PC-3 (cell line): ENCODE data around the gene HDGF.

ENCODE experiments used
- EZH2 ChIP-seq: fragments of 300-600 bp; sonication (generic); IDR thresholded peaks from one replicate; pipeline ENCODE4 v1.6.1; 2017; ENCODE audit warnings: antibody characterized with exemption, mild to moderate bottlenecking, low read length; ENCODE audit not compliant: unreplicated experiment
- TF ChIP-seq, protein P1 (sequence below): fragments of 300-600 bp; sonication (generic); conservative IDR thresholded peaks from 2 replicates; pipeline ENCODE4 v1.5.1; 2017; ENCODE audit warnings: antibody characterized with exemption, low read depth, mild to moderate bottlenecking, low read length

DNA sequence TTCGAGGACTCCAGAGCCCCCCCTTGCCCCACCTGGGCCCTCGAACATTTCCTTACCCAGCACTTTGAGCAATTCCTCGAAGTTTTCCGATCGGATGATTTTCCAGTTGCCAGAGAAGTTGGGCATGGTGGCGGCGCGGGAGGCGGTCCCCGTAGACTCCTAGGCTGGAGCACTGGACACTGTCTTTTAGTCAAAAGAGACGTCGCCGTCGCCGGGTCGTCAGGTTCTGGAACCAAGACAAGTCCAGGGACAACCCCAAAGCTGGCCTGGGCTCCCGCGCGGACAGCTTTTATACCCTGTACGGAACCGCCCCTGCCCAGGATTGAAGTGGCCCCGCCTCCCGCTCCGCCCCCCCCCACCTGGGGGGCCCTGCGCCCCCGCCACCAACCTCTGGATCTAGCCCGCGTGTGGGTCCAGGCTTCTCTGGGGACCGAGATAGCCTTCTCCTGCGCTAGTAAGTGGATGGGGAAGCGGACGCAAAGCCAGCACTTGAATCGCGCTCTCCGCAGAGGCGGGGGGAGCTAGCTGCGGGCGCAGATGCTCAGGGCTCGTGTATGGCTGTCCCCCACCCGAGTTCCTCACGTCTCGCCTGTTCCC lies 46.1 kb downstream of the HDGF start, which contains the start of gene CRABP2:
- no peak for TF ChIP-seq EZH2
- TF ChIP-seq, protein P1, sequence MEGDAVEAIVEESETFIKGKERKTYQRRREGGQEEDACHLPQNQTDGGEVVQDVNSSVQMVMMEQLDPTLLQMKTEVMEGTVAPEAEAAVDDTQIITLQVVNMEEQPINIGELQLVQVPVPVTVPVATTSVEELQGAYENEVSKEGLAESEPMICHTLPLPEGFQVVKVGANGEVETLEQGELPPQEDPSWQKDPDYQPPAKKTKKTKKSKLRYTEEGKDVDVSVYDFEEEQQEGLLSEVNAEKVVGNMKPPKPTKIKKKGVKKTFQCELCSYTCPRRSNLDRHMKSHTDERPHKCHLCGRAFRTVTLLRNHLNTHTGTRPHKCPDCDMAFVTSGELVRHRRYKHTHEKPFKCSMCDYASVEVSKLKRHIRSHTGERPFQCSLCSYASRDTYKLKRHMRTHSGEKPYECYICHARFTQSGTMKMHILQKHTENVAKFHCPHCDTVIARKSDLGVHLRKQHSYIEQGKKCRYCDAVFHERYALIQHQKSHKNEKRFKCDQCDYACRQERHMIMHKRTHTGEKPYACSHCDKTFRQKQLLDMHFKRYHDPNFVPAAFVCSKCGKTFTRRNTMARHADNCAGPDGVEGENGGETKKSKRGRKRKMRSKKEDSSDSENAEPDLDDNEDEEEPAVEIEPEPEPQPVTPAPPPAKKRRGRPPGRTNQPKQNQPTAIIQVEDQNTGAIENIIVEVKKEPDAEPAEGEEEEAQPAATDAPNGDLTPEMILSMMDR, result no peak
